GM19467 (cell line): ENCODE measurements around the gene RUNX3.
"Not testable (repeated sequence)": the region's sequence is repeated elsewhere in the genome, so short reads cannot be mapped to it uniquely, and the experiment has no call there.

Experiments used
- ATAC-seq: cut with Tn5 transposase; IDR thresholded peaks from one replicate; pipeline ENCODE4 v1.9.1; 2021; ENCODE audit warnings: mild to moderate bottlenecking, moderate library complexity; ENCODE audit not compliant: unreplicated experiment

The RUNX3 gene

GRCh38 chr1:24914226-24915069 lies 15.6 kb downstream of the RUNX3 start:
- no peak for ATAC-seq

GRCh38 chr1:24913616-24914225 lies 16.4 kb downstream of the RUNX3 start:
- ATAC-seq: no peak

- ATAC-seq: no peak
These were observed 16.8 kb downstream of the RUNX3 start for GRCh38 chr1:24913274-24913604.

DNA sequence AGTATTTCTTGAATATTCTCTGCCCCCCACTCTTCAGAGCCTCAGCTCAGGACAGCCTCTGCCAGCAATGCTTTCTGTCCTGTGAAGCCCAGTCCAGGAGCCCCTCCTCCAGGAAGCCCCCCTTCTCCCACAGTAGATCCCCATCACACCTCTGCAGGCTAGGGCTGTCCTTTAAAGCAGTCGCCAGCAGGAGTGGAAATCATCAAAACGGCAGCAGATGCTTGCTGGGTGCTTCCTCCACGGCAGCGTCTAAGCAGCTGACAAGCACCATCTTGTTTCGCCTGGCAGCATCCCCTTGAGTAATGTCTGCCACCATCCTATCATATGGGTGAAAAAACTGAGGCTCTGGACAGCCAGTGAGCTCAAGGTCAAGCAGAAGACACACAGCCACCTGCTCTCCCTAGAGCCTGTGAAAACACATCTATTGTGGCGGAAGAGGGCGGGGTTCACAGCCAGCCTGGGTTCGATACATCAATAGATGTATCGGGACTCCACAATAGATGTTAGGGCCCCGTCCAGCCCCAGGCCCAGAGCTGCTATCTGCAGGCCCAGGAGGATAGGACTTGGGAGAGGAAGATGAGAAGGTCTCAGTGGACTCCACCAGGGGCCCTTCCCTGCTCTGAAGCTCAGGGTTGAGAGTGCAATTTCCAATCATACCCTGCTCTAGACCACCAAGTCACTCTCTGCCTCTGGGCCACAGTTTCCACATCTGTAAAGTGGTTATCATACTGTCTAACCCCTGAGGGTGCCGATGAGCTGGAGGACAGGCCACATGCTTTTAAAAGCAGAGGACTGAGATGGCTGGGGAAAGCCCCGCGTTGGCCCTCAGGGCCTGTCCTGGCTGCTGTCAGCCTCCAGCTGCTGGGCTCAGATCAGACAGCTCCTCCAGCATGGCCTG lies 17.5 kb downstream of the RUNX3 start:
- ATAC-seq: no peak

DNA sequence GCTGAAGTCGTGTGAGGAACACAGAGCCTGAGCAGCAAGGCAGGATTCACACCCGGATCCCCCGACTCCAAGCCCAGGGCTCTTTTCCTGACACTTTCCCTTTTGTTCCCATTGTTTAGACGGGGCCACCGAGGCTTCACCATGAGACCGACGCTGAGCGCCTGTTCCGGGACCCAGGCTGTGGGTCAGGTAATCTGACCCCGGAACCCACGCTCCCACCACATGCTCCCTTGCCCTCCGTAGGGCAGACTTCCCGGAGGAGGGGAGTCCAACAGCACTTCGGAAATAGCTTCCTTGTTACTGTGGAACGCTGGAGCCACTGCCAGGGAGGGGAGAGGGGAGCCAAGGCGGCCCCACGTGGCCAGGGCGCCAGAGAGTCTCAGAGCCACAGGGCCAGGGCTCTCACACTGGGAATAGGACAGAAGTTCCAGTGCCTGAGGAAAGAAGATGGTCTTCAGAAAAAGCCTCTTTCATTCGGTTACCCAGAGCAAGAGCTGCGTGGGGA lies 18.4 kb downstream of the RUNX3 start:
- no peak for ATAC-seq

DNA sequence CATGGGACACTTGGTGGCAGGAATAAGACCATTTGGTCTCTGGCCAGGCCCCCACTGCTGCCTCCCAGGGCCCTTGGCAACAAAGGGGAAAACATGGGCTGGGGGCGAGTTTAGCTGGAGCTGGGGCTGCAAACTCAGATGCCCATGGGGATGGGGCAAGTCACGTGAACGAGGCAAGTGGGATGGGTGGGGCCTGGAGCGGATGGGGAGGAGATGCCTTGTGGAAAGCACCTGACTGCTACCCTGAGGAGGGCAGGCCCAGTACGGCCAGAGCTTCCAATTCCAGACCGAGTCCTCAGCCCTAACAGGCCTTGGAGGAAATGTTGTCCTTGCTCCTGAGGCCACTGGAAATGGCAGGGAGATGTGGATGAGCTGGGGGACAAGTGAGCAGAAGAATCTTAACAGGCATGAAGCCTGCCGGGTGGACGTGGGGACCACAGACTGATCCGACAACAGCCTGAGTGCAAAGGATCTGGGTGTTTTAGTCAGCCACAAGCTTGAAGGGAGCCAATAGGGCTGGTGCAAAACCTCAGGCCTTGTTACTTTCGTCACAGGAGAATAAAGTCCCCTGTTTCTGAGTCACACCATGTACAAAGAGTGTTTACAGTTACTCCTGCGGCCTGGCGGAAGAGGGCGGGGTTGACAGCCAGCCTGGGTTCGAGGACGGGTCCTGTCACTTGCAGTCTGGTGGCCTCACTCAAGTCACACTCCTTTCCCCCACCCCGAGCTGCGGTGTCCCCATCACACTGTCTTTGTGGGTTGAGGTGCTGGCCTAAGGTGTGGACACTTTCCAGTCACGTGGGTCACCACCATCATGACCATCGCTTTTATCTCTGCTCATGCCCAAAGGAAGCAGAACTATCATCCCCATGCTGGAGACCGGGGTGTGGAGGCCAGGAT lies 19.1 kb downstream of the RUNX3 start:
- ATAC-seq: no peak

DNA sequence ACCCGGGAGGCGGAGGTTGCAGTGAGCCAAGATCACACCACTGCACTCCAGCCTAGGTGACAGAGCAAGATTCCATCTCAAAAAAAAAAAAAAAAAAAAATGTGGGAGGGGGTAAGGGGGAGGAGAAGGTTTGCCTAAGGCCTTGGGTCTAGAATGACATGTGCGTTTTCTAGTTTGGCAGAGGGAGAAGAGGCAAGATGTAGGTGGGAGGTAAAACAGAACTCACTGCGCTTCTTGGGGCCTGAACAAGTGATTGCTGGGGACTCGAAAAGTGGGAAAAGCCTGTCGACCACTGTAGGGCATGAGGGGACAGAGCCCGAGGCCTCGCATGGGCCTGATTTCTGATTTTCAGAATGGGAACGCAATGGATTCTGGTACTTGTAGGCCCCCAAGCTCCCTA lies 19.9 kb downstream of the RUNX3 start:
- ATAC-seq: no peak

DNA sequence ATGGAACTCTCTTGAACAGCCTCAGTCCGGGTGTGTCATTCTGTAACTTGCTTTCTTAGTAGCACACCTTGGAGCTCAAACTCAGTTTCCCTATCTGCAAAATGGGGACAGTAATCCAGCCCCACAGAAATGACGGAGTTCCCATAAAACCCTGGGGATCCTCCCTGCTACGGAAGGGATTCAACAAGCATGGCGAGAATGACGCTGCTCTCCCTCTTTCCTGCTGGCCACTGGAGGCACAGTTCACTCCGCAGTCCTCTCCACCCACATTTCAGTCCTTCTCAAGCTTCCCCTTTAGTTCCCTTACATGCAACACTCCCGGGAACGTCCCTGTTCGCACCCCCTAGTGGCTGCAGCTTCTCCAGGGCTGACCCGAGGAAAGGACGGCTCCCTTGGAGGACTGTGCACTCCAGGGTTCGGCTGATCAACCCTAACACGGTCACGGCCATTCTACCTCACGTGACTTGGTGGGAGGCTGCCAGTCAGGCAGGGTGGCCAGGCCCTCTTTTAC lies 20.6 kb downstream of the RUNX3 start:
- no peak for ATAC-seq

DNA sequence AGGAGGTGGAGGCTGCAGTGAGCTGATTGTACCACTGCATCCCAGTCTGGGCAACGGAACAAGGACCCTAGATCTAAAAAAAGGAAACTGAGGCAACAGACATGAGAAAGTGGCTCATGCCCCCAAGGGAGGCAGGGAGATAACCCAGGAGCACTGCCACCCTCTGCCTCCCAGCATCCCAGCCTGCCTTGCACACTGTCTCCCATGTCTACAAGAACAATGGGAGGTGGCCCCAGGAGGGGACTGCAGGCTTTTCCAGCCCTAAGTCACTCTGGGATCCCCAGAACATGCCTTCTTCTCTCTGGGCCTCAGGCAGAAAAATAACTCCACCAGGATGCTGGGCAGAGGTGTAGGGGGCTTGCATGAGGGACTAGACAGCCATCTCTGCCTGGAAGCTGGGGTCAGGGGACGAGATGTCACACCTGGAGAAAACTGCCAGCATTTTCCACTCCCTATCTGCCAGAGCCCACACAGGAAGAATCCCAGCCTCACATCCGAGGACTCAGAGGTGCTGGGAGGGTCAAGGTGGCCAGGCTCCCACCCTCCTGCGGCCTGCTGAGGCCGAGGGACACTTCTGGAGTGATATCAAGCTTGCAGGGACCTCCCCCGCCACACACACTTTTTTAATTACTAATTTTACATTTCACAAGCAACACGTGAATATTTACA lies 21.4 kb downstream of the RUNX3 start:
- no peak for ATAC-seq

DNA sequence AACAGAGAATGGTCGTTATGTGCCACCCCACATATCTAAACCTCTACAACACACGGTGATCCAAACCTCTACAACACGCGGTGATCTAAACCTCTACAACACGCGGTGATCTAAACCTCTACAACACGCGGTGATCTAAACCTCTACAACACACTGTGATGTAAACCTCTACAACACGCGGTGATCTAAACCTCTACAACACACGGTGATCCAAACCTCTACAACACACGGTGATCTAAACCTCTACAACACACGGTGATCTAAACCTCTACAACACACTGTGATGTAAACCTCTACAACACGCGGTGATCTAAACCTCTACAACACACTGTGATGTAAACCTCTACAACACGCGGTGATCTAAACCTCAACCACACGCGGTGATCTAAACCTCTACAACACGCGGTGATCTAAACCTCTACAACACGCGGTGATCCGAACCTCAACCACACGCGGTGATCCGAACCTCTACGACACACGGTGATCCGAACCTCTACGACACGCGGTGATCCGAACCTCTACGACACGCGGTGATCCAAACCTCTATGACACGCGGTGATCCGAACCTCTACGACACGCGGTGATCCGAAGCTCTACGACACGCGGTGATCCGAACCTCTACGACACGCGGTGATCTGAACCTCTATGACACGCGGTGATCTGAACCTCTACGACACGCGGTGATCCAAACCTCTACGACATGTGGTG lies 22.3 kb downstream of the RUNX3 start:
- ATAC-seq: not testable (repeated sequence)

DNA sequence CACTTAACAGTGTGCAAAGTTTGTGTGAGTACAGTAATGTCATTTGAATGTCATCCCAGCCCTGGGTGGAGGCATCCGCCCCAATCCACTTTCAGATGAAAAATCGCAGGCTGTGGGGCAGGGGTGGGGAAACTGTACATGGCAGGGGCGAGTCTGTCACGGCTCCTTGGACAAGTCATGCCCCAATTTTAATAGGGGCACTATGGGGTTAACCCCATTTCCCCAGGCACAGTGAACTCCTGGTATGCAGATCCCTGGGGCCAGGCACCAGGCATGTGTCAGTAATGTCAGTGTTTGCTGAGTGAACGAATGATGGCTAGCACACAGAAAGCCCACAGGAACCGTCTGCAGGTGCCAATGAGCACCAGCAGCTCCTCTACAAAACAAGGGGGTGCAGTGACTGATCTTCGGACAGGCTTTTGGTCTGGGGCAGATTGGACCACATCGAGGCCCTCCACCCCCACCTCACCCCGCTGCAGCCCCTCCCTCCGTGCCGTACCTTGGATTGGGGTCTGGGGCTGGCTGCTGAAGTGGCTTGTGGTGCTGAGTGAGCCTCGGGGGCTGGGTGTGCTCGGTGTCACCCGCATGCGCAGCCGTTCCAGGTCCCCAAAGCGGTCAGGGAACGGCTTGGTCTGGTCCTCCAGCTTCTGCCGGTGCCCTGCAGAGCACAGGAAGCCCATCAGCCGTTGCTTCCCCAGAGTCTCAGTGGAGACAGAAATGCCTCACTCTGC lies 23.2 kb downstream of the RUNX3 start:
- ATAC-seq: no peak

DNA sequence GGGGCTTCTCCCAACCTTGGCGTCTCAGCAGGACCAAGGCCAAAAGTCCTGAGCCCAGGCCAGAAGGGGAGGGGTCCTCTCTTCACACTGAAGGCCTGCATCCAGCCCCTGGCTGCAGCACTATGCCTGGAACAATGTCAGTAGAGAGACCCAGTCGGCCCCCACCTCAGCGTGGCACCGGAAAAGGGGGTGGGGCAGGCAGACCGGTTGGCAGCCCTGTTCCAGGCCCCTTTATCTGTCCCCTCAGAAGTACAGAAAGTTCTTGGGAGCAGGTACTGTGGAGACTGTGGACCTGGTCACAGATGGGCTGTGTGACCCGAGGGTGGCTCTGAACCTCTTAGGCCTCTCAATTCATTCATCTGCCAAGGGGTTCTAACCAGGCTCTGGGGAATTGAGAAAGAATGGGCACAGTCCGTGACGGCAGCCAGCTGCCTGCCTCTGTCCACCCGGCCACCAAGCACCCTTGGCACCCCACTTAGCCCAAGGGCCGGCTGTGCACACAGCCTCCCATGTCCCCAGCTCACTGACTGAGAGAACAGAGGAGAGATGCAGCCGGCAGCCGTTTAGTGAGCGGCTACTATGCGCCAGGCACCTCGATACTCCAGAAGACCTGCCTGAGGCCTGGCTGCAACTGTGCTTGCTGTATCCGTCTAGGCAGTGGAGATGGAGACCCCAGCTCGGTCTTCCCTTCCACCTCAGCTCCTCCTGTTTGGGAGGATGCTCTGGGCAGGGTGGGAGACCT lies 23.9 kb downstream of the RUNX3 start:
- no peak for ATAC-seq

DNA sequence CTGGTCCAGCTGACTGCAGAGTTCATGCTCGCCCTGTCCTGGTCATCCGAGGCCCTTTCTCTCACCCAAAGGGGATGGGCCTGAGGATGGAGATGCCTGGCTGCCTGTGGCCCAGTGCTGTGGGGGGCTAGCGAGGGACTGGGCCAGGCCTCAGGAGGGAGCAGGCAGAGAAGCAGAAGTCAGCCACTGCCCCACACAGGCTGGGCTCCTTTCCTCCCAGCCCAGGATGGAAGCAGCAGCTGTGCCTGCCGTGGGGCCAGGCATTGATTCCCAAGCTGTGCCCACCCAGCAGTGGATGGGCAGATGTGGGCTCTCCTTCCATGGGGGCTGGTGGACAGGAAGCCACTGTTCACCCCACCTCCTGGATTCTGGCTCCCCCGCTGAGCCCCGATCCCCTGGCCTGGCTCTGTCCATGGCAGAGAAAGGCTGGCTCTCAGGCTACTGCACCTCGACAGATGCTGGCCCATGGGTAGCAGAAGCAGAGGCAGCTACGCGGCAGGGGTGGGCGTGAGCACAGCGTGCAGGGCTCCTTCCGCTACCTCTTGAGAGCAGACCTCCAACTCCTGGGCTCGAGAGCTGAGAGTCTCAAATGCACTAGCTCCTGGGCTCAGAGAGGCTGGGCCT lies 24.6 kb downstream of the RUNX3 start:
- ATAC-seq: no peak

- ATAC-seq: no peak
These were observed 25.2 kb downstream of the RUNX3 start for GRCh38 chr1:24904731-24905354.

- no peak for ATAC-seq
These were observed 25.9 kb downstream of the RUNX3 start for GRCh38 chr1:24903955-24904730.

DNA sequence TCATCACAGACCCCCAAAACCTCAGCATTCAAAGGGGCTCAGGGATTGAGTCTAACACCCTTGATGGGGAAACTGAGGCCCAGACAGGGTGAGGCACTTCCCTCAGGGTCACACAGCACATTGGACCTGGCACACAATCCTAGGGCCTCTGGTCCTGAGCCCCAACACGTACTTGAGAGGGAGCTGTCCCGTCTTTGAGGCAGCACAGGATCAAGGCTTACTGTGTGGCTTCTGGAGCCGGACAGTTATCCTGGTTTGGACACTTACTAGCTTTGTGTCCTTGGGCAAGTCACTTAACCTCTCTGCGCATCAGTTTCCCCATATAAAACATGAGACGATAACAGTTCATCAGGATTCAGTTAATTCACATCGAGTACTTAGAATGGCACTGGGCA lies 26.5 kb downstream of the RUNX3 start:
- ATAC-seq: no peak
